Transverse colon (tissue), 4 donors: ENCODE results near the gene PEAK3. TPM values are rescaled to one million over a fixed set of nuclear protein-coding genes. Genes with fewer than 3 reads are reported as not detected.

Source experiments
- DNase-seq: peaks from one replicate; pipeline ENCODE4 v3.0.0-alpha.2; 2019
- H3K27ac ChIP-seq, 4 donors: fragments of 200-600 bp; sonication (generic); 2 replicates each; pipeline ENCODE4 v1.5.1; 2016 to 2018; ENCODE audit warnings: inconsistent platforms in 4 of 4
- H3K27me3 ChIP-seq: fragments of 200-600 bp; sonication (generic); 2 replicates; pipeline ENCODE4 v1.5.1; 2017; ENCODE audit warnings: inconsistent platforms
- H3K36me3 ChIP-seq, 4 donors: fragments of 200-600 bp; sonication (generic); 2 replicates each; pipeline ENCODE4 v1.5.1; 2017 to 2019; ENCODE audit warnings: inconsistent platforms in 4 of 4
- H3K4me1 ChIP-seq, 4 donors: fragments of 200-600 bp; sonication (generic); 2 replicates each; pipeline ENCODE4 v1.5.1; 2017 to 2020; ENCODE audit warnings: inconsistent platforms in 4 of 4
- H3K4me3 ChIP-seq, 4 donors: fragments of 200-600 bp; sonication (generic); 1 replicate in 1 of 4; 2 replicates in 3 of 4; pipeline versions ENCODE4 v1.5.1 to v1.6.1; 2017 to 2019; ENCODE audit warnings: inconsistent platforms in 4 of 4
- H3K9me3 ChIP-seq, 2 donors: fragments of 200-600 bp; sonication (generic); 2 replicates each; pipeline ENCODE4 v1.5.1; 2017 to 2019; ENCODE audit warnings: inconsistent platforms in 2 of 2
- EP300 ChIP-seq: sonication (generic); formaldehyde crosslinking; IDR thresholded peaks from one replicate; pipeline ENCODE4 v1.6.1; 2017; ENCODE audit warnings: antibody characterized with exemption, low read depth
- POLR2A ChIP-seq: fragments of 450-650 bp; IDR thresholded peaks from one replicate; pipeline ENCODE4 v1.6.1; 2016; ENCODE audit warnings: antibody characterized with exemption, mild to moderate bottlenecking, moderate library complexity
- POLR2AphosphoS5 ChIP-seq, 3 donors: sonication (generic); formaldehyde crosslinking; IDR thresholded peaks; one replicate each; pipeline ENCODE4 v1.6.1; 2016; ENCODE audit warnings: antibody characterized with exemption in 3 of 3
- WGBS, 2 donors: methylation state at CpG; one replicate each; pipeline ENCODE4 v1.1.5; 2018; ENCODE audit warnings: low coverage in 1 of 2; 5-methylcytosine and 5-hydroxymethylcytosine counted together
- in situ Hi-C, 4 donors: fragments of 200-750 bp; cut with MboI; loops; one replicate each; pipeline versions ENCODE4 v1.15.0 to v1.15.1; 2017; ENCODE audit warnings: low sequenced_read_pairs in 3 of 4, low pct_ligation_motif_present in 1 of 4, low pct_unique_long_range_greater_than_20kb in 1 of 4
- intact Hi-C: fragments of 100-400 bp; cut with DNase I; formaldehyde crosslinking; loops from one replicate; pipeline ENCODE4 v1.15.1; 2023; ENCODE audit warnings: low total_unique reads
- total RNA-seq, 4 donors: library from RNA; depleted of rRNA; stranded (reverse); fragments of >200 nt; gene quantifications; one replicate each; pipeline ENCODE4 v1.1.0, GENCODE V29; 2016
- TF ChIP-seq, protein P1 (sequence below), 5 experiments: fragments of 200-600 bp in 3 of 5; fragments of 450-650 bp in 2 of 5; sonication (generic) in 3 of 5; IDR thresholded peaks; 1 replicate in 2 of 5; 2 replicates in 3 of 5; pipeline ENCODE4 v1.5.1; 2016 to 2017; ENCODE audit warnings: antibody characterized with exemption in 5 of 5, inconsistent platforms in 3 of 5, mild to moderate bottlenecking in 2 of 5, moderate library complexity in 1 of 5

PEAK3 gene
- total RNA-seq, 4 donors from 2014 or later = 0.27 to 1.1 (median 1.1) TPM; not detected in 1

DNA sequence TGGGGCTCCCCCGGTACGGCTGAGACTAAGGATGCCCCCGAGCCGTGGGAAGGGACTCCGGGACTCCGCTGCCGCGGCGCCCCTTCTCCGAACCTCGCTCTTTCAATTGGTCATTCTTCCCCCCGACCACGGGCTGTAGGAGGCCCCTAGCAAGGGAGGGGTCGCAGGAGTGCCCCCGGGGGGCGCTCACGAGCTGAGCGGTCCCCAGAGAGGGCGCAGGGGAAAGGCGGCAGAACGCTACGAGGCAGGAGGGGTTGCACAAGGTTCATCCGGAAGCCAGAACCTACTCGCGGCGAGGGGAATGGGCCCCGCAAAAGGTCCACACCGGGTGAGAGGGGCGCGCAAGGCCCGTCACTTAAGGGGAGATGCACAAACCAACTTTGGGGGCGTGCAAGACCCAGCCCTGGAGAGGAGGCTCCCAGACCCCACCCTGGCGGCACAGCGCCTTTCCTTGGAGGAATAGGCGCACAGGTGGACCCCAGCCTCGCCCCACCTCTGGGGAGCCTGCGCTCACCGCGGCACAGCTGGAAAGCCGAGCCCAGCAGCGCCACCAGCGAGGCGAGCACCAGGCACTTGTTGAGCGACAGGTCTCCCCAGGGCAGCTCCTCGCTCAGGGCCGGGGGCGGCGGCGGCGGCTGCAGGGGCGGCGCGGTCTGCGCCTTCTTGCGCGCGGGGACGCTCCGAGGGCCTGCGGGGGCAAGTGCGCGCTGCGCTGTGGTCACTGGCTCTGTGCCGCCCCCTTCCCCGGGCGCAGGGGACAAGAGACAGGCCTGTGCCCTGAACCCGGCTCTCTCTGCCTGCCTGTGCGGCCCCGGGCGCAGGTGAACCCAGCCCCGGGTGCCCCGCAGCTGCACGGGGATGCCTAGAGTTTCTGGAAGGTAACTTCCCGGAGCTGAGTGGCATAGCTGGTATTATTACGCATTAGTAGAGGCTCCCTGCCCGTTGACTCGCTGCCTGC is 28.6 kb downstream of the PEAK3 start:
- intact Hi-C loops (no loop called here), in situ Hi-C loops (loop anchor here in 1 of 4 donors (25.0 kb wide), 1 partner anchor 91 kb away; the partner anchor contains the start of genes AP3D1 and DOT1L)
- H3K27ac ChIP-seq = no peak overlapping the region
- H3K9me3 ChIP-seq = no peaks in the 10 kb centered on the region
- WGBS, 2 donors = 4 to 40% methylated on average over 3 to 41 of the region's 77 CpGs
- DNase-seq = no peak
- peaks cover 56% of the 10 kb centered on the region for H3K27me3 ChIP-seq
- peak overlapping the region in 2 of 4 donors; percentile 4 to 32 for H3K4me3 ChIP-seq
- TF ChIP-seq, protein P1, sequence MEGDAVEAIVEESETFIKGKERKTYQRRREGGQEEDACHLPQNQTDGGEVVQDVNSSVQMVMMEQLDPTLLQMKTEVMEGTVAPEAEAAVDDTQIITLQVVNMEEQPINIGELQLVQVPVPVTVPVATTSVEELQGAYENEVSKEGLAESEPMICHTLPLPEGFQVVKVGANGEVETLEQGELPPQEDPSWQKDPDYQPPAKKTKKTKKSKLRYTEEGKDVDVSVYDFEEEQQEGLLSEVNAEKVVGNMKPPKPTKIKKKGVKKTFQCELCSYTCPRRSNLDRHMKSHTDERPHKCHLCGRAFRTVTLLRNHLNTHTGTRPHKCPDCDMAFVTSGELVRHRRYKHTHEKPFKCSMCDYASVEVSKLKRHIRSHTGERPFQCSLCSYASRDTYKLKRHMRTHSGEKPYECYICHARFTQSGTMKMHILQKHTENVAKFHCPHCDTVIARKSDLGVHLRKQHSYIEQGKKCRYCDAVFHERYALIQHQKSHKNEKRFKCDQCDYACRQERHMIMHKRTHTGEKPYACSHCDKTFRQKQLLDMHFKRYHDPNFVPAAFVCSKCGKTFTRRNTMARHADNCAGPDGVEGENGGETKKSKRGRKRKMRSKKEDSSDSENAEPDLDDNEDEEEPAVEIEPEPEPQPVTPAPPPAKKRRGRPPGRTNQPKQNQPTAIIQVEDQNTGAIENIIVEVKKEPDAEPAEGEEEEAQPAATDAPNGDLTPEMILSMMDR (IDR thresholded peaks at IDR 0.05) = no peak
- TF ChIP-seq POLR2AphosphoS5 (IDR thresholded peaks at IDR 0.05) (no peak), EP300 (no peak), POLR2A (no peak)
- H3K4me1 ChIP-seq = peaks cover 9 to 38% (median 38%) of the 10 kb centered on the region in 4 donors
- no peaks in the 10 kb centered on the region for H3K36me3 ChIP-seq

DNA sequence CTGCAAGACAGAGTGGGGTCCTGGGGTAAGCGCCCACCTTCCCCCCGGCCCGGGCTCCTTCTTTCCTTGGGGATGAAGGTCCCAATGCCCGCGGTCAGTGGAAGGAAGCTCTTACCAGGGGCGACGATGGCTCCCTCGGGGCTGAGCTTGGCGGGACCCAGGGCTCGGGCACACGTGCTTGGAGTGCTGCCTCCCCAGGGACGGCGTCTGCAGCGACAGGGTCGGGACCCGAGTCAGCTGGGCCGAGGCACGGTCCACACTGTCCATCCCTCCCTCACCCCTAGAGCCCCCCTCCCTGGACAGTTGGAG is 29.2 kb downstream of the PEAK3 start:
- peaks cover 56% of the 10 kb centered on the region for H3K27me3 ChIP-seq
- TF ChIP-seq, protein P1 (IDR thresholded peaks at IDR 0.05) = no peak
- TF ChIP-seq POLR2A (no peak), EP300 (no peak), POLR2AphosphoS5 (IDR thresholded peaks at IDR 0.05) (no peak)
- DNase-seq = no peak
- WGBS, 2 donors = 0% methylated on average over 1 of the region's 18 CpGs; no CpG with 5 or more reads in 1 of the 2 donors
- H3K4me3 ChIP-seq = peak overlapping the region in 1 of 4 donors; percentile 32
- H3K36me3 ChIP-seq = peaks cover 0 to 4% (median under 1%) of the 10 kb centered on the region in 4 donors
- no peaks in the 10 kb centered on the region for H3K9me3 ChIP-seq
- H3K4me1 ChIP-seq = peaks cover 9 to 38% (median 38%) of the 10 kb centered on the region in 4 donors
- in situ Hi-C loops (loop anchor here in 1 of 4 donors (25.0 kb wide), 1 partner anchor 90 kb away; the partner anchor contains the start of genes AP3D1 and DOT1L), intact Hi-C loops (no loop called here)
- no peak overlapping the region for H3K27ac ChIP-seq

DNA sequence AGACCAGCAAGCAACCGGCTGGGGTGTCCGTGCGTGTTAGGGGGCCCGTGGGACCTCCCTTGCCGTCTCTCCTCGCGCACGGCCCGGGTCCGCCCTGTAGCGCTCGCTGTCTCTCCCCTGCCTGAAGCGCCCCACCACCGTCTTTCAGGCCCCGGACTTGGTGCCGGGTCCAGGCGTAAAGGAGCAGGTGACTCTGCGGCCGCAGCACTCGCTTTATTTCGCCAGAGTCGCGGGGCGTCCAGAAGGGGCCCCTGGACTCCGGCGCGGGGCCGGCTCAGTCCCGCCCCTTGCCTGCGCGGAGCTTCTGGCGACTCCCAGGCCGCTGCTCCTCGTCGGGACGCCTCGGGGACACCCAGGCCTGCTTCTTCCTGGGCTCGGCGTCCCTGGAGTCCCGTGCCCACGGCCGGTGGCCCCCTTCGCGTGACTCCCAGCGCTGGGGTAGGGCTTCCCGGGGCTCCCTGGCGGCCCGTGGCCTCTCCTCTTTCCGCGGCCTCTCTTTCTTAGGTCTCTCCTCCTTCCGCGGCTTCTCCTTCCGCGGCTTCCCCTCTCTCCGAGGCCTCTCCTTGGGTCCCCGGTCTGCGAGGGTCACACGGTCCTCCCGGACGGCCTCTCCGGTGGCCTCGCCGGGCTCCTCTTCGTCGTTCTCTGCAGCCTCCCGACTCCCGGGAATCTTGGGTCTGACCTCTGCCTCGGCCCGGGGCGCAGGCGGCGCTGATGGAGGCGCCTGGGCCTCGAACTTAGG is 29.7 kb downstream of the PEAK3 start:
- no peaks in the 10 kb centered on the region for H3K9me3 ChIP-seq
- H3K4me3 ChIP-seq = peak overlapping the region in 1 of 4 donors; percentile 32
- H3K36me3 ChIP-seq = peaks cover 0 to 9% (median 3%) of the 10 kb centered on the region in 4 donors
- H3K27me3 ChIP-seq = peaks cover 56% of the 10 kb centered on the region
- 17% methylated on average over 54 of the region's 74 CpGs; no CpG with 5 or more reads in 1 of the 2 donors for WGBS, 2 donors
- H3K4me1 ChIP-seq = peaks cover 9 to 38% (median 38%) of the 10 kb centered on the region in 4 donors
- DNase-seq = no peak
- intact Hi-C loops (no loop called here), in situ Hi-C loops (loop anchor here in 1 of 4 donors (25.0 kb wide), 1 partner anchor 90 kb away; the partner anchor contains the start of genes AP3D1 and DOT1L)
- TF ChIP-seq POLR2AphosphoS5 (IDR thresholded peaks at IDR 0.05) (no peak), EP300 (no peak), POLR2A (no peak)
- TF ChIP-seq, protein P1 (IDR thresholded peaks at IDR 0.05) = no peak
- H3K27ac ChIP-seq = no peak overlapping the region
